ENCODE data around the gene TICRR.

GRCh38 chr15:89660556-89660955, 85.3 kb downstream of the TICRR start:
- TF ChIP-seq NFIC (IDR thresholded peaks at IDR 0.05) = no peak
- TF ChIP-seq CREB1 (IDR thresholded peaks at IDR 0.05; ENCODE audit: low read depth) = no peak
- TF ChIP-seq FOXM1 (IDR thresholded peaks at IDR 0.05; ENCODE audit: borderline replicate concordance, low read depth) = no peak
- TF ChIP-seq EGR1 (IDR thresholded peaks at IDR 0.05) = no peak
- TF ChIP-seq EP300 (IDR thresholded peaks at IDR 0.05; ENCODE audit: borderline replicate concordance) = no peak
- TF ChIP-seq REST (IDR thresholded peaks at IDR 0.05; ENCODE audit: low read depth) = no peak
- no peak for TF ChIP-seq YY1 (IDR thresholded peaks at IDR 0.05; ENCODE audit: low read depth)
- no peak for TF ChIP-seq TAF1 (IDR thresholded peaks at IDR 0.05; ENCODE audit: low read depth)
- no peak for TF ChIP-seq MAX (IDR thresholded peaks at IDR 0.05)
- TF ChIP-seq TCF12 (IDR thresholded peaks at IDR 0.05; ENCODE audit: low read depth) = no peak
- TF ChIP-seq CEBPB (IDR thresholded peaks at IDR 0.05) = no peak
- no peak for TF ChIP-seq RAD21 (IDR thresholded peaks at IDR 0.05; ENCODE audit: low read depth)
- no peak for TF ChIP-seq USF1 (IDR thresholded peaks at IDR 0.05)
